Adrenal gland (tissue), 5 donors: ENCODE results near the gene EIF4E.

Experiments used
- CTCF ChIP-seq, 6 experiments: fragments of 450-650 bp in 4 of 6; fragments of 200-600 bp in 2 of 6; sonication (generic) in 1 of 6; IDR thresholded peaks; 1 replicate in 5 of 6; 2 replicates in 1 of 6; pipeline versions ENCODE4 v1.5.1 to v1.8.0; 2016 to 2021; ENCODE audit warnings: antibody characterized with exemption in 6 of 6, mild to moderate bottlenecking in 2 of 6, moderate library complexity in 1 of 6
- POLR2A ChIP-seq, 2 donors: fragments of 450-650 bp; IDR thresholded peaks; one replicate each; pipeline ENCODE4 v1.6.1; 2017; ENCODE audit warnings: antibody characterized with exemption in 2 of 2, mild to moderate bottlenecking in 2 of 2, moderate library complexity in 1 of 2
- donor health status: DM: no; HTN: no; CAD: no.

DNA sequence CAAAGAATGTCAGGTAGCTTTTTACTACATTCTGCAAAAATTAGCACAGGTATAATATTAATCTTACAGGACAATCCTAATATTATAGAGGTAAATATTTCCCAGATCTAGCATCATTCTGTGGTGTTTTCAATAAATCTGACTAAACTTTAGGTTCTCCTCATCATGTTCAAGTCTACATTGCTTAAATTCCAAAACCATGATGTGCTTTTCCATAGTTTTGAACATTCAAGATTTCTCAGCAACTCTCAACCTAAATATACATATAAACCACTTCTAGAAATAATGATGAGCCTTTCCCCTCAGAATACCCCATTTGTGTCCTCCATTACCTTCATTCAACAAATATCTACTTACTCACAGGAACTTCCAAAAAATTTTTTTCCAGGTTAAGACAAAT lies 23.1 kb downstream of the EIF4E start:
- TF ChIP-seq CTCF (IDR thresholded peaks at IDR 0.05), result no peak
- no peak for TF ChIP-seq POLR2A (IDR thresholded peaks at IDR 0.05)
